KOPT-K1 (cell line): Measurements from ENCODE around the gene SERP2.

Experiments used
- H3K27ac ChIP-seq: fragments of 200-600 bp; sonication (generic); 2 replicates; pipeline ENCODE4 v1.5.1; 2016; ENCODE audit warnings: antibody characterized with exemption, mild to moderate bottlenecking, low read depth, low read length; ENCODE audit not compliant: poor library complexity, severe bottlenecking
- H3K36me3 ChIP-seq: fragments of 200-600 bp; sonication (generic); 2 replicates; pipeline ENCODE4 v1.5.1; 2017; ENCODE audit warnings: antibody characterized with exemption, mild to moderate bottlenecking, low read length, moderate library complexity; ENCODE audit not compliant: insufficient read depth
- H3K9me3 ChIP-seq: fragments of 200-600 bp; sonication (generic); 2 replicates; pipeline ENCODE4 v1.5.1; 2017; ENCODE audit warnings: antibody characterized with exemption, low read length, mild to moderate bottlenecking; ENCODE audit not compliant: insufficient read depth, poor library complexity, severe bottlenecking

SERP2 gene

DNA sequence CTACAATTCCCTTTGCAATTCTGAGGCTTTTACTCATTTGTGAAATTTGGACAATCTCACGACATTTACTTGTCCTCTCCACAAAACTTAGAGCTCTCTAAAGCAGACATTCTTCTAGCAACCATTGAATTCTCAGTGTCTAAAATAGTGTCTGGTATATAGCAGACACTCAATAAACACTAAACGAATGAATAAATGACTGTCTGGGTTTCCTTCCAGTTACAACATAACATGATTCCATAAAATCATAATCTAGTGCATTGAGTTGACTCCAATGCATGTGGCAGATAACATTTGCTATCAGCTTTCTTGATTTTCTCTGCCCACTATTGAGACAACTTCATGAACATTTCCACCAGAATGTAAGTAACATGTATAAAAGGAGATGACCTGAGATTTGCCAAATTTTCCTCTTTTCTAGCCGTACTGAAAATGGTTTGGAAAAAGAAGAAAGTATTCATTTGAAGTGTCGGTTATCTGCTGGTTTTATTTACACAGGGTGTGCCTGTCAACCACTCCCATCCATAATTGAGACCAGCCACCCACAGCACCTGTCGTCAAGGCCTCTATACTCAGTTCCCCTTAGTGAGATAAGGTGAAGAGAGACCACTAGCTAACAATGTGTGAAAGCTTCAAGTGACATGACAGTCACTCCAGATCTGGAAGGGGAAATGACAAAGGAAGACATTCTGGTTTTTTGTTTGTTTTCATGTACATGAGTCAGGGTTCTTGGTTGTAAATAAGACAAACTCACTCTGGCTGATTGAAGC, 4.8 kb upstream of the SERP2 start:
- H3K9me3 ChIP-seq, result no peaks in the 10 kb centered on the region
- H3K27ac ChIP-seq, result no peak overlapping the region
- H3K36me3 ChIP-seq, result no peaks in the 10 kb centered on the region

DNA sequence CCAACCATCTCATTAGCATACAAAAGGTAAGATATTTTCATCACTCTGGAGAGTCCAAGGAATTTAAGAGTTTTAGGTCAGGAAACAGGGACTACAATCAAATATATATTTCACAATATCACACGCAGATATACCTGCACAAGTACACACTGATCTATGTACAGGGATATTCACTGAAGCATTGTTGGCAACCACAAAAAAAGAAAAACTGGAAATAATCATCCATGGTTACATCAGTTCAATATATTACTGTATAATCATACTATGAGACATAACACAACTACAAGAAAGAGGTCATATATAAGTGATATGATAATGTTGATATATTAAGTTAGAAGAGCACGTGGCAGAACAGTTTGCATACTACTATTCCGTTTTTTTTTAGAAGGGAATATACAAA, 2.2 kb upstream of the SERP2 start:
- Histone ChIP-seq H3K27ac (no peak overlapping the region), H3K36me3 (no peaks in the 10 kb centered on the region), H3K9me3 (no peaks in the 10 kb centered on the region)

DNA sequence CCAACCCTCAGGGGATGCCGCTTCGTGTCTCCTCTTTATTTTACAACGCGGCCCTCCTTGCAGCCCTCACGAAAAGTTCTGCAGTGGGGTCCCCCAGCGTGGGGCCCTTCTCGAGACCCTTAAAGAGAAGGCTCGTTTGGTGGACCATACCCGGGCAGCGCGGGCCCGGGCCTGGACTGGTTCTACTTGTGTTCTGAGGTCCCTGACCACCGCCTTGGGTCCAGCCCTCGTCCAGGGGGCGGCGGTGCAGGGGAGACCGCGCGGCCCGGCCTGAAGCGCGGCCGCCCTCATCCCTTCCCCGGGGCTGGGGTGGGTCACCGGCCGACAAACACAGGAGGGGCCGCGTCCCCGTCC, 400 bp upstream of the SERP2 start:
- no peaks in the 10 kb centered on the region for H3K36me3 ChIP-seq
- H3K27ac ChIP-seq, result no peak overlapping the region
- no peaks in the 10 kb centered on the region for H3K9me3 ChIP-seq

DNA sequence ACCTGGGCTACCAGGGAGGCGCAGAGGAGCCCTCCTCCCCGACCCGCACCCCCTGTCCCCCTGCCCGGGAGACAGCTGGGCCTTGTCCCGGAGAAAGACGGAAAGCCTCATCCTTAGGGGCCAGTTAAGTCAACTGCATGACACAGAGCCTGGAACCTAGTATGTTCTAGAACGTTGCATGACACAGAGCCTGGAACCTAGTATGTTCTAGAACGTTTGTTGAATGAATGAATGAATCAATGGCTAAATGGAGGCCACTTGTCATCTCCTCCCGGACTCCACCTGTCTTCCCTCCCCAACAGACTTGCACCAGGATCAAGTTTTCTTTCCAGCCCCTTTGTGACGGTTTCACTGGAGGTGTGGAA, 706 bp downstream of the SERP2 start:
- H3K27ac ChIP-seq, result no peak overlapping the region
- no peaks in the 10 kb centered on the region for H3K36me3 ChIP-seq
- H3K9me3 ChIP-seq, result no peaks in the 10 kb centered on the region

DNA sequence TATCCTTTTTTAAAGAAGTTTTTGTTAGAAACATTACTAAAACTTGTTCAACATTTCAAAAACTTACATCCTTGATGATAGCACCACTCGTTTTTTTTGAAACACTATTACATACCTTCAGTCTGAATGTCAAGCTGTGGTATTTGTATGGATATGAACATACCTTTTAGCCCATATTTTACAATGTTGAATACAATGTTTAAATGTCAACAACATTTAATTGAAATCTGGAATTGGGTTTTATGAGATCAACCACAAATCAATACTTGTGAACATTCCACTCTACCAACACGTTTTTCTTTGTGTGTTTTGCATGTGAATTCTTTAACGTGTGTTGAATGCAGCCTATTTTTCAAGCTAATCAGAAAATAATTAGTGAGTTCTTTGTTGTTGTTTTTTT, 4.7 kb downstream of the SERP2 start:
- no peaks in the 10 kb centered on the region for H3K36me3 ChIP-seq
- H3K27ac ChIP-seq, result no peak overlapping the region
- H3K9me3 ChIP-seq, result no peaks in the 10 kb centered on the region

DNA sequence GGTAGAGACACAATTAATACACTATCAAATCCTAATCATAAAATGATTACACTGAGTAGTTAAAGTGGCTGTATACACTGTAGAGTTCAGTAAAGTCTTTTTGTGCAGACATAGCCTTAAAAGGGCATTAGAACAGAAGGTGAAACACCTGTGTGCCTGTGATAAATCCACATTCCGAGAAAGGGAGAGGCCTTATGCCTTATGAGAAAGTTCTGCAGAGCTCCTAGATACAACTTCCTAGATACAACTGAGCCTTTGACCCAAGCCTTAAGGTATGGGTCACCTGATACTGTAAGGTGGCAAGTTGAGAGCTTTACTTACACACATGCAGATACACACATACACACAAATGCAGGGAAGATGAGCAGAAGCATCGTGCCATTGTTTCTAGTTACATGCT, 6.3 kb downstream of the SERP2 start:
- Histone ChIP-seq H3K9me3 (no peaks in the 10 kb centered on the region), H3K36me3 (no peaks in the 10 kb centered on the region), H3K27ac (no peak overlapping the region)

DNA sequence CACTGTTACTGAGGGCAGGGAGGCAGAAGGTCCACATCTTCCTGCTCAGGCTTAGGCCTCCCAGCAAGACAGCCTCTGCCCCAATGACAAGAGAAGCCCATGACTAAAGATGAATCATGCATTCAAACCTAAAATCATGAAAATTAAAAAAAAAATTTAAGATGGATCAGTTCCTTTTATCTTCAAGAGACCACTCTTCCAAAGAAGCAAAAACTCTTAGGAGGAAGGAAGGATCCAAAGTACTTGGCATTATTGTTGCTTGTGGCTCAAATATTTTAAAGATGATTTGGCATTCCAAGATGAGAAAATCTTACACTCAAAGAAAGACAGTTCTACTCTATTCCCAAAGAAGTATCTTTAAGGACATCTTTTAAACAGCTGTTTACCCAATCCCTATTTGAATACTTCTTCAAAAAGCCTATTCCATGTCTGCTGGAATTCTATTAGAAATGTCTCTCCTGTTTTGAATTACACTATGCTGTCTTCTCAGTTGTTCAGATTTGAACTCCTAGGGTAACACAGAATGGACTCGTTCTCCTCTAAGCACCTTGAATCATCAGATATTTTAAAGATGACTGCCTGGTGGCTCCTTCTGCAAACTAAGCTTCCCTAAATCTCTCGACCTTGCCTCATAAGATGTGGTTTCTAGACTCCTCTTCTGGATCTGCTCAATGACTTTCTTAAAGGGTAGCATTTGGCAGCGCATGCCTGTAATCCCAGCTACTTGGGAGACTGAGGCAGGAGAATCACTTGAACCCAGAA, 7.0 kb downstream of the SERP2 start:
- Histone ChIP-seq H3K36me3 (no peaks in the 10 kb centered on the region), H3K9me3 (no peaks in the 10 kb centered on the region), H3K27ac (no peak overlapping the region)

DNA sequence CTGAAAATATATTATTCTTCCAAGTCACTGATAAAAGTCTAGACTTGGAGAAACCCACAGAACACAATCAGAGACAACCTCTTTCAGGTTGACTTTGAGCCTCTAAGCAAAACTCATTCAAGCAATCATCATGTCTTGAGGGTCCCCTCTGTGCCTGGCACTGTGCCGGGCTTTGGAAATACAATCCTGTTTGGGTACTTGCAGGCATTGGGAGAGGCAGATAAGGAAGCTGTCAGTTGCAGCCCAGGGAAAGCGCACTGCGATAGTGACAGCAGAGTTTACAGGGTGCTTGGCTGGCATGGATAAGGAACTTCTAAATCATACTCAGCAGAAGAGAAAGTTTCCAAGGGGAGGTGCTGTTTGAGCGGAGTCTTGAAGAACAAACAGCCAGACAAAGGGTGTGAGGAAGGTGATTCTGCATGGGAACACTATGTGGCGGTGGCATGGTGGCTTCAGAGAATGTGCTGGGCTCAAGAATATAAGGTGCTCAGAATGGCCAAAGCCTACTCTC, 9.1 kb downstream of the SERP2 start:
- Histone ChIP-seq H3K9me3 (no peaks in the 10 kb centered on the region), H3K27ac (no peak overlapping the region), H3K36me3 (no peaks in the 10 kb centered on the region)

DNA sequence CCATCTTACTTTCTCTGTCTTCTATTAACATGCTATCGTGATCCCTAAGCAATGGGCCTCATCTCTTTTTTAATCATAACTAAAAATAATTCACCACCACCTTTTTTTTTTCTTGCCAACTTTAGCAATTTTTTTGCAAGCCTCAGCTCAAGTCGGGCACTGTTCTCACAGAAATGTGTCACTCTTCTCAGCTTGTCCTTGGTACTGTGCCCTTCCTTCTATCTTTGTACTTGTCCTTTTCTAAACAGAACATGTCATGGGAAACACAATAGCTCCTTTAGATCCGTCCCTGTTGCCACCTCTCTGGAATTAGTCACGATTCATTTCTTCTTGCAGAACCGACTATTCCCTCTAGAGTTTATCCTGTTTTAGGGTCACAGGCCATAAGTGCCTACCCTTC, 10.3 kb downstream of the SERP2 start:
- no peaks in the 10 kb centered on the region for H3K36me3 ChIP-seq
- no peak overlapping the region for H3K27ac ChIP-seq

DNA sequence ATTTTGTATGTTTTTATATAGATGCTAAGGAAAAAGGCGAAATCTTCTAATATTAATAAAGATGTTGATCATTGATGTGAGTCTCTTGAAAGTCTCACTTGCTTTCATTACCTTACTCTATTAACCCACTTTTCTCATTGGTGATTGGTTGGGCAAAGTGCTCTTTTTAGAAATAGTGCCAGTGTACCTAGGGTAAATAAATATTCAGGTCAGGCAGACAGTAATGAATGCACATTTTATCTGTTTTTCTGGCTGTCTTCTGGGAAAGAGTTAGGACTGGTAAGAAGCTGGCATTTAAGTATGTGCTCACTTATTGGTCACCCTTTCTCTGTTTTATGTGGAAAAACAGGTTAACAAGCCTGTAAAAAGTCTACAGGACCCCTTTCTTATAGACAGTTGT, 11.2 kb downstream of the SERP2 start:
- Histone ChIP-seq H3K9me3 (no peaks in the 10 kb centered on the region), H3K36me3 (no peaks in the 10 kb centered on the region), H3K27ac (no peak overlapping the region)

More for the DNA sequence above, 10.3 kb downstream of the SERP2 start:
- H3K9me3 ChIP-seq, result no peaks in the 10 kb centered on the region

DNA sequence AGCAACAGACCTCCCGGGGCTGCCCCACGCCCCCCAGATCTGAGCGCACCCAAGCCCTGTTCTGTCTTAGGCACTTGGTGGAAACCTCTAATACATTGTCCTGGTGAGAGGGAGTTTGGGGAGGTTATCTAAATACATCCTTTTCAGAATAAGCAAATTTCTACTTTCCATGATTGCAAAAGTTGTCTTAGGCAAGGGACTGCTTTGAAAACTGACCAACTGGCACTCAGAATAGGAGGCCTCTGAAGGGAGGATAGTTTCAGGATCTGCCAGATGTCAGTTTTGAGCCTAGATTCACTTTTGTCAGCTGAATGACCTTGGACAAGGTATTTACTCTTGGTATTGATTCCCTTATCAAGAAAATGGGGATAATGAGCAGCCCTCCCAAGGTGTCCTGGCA, 11.8 kb downstream of the SERP2 start:
- no peaks in the 10 kb centered on the region for H3K36me3 ChIP-seq
- no peak overlapping the region for H3K27ac ChIP-seq
- H3K9me3 ChIP-seq, result no peaks in the 10 kb centered on the region

DNA sequence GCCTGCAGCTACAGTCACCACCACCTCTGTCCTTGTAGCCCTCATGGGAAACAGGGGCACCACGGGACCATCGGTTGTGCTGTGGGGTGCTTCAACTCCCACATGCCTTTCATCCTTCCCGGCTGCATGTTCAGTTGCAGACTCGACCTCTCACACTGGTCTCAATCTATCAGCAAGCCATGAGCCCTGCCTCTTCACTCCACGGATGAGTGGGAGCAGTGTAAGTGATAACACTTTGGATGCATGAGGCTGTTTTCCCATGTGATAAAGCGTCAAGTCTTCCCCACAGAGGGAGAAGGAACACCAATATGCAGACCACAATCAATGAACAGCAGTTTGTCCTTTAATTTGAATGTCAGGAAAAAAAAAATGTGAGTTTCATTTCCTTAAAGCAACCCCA, 12.2 kb downstream of the SERP2 start:
- Histone ChIP-seq H3K9me3 (no peaks in the 10 kb centered on the region), H3K36me3 (no peaks in the 10 kb centered on the region), H3K27ac (no peak overlapping the region)

DNA sequence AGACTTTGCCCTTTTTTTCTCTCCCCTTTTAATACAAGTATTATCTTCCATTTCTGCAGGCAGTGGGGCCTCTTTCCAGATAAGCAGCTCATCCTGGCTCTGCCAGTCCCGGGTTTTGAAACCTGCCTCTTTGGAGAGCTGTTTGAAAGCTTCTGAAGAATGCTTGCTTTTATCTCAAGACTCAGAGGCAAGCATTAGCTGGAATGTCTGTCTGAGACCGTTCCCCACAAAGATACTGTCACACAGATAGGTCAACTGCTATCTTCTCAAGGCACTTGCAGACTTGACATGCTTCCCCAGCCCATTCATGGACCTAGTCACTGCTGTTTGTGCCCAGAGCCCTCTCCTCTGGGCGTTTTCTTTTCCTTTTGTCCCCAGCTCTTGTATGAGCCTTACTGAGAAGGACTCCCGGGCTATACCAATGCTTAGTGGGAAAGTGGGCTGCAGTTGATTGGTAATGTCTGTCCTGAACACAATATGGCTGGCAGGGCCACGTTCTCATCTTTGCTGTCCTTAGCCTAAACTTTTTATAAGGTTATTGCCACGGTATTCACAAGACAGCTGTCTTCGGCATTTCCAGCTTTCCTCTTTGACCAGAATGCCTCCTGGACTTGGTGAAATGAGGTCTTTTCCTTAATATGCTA, 13.4 kb downstream of the SERP2 start:
- no peaks in the 10 kb centered on the region for H3K36me3 ChIP-seq
- no peaks in the 10 kb centered on the region for H3K9me3 ChIP-seq
- no peak overlapping the region for H3K27ac ChIP-seq

DNA sequence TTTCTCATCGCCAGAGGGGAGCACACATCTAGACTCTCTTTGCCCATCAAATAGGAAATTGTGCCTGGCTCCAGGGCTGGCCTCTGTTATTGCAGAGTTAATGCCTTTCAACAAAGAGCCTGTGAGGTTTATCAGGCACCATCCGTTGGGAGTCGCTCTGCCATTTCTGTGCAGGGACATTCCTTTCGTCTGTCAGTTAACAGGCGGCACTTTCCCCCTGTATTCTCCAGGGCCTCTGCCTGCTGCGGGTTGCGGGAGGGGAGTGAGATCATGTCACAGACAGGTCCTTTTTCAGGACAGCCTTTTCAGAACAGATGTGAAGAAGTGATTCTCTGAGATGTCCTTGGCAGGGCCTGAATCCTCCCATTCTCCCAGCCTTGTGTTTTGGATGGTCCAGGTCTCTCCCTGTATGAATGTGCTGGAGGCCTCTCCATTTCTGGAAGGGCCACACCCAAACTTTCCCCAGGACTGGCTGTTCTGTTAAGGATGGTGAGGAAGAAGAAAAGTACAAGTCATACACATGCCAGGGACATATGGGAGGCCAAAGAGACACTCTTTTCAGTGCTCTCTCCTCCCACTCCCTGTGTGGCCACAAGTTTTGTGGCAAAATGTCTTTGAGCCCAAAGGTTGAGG, 14.9 kb downstream of the SERP2 start:
- Histone ChIP-seq H3K27ac (no peak overlapping the region), H3K36me3 (no peaks in the 10 kb centered on the region), H3K9me3 (no peaks in the 10 kb centered on the region)

DNA sequence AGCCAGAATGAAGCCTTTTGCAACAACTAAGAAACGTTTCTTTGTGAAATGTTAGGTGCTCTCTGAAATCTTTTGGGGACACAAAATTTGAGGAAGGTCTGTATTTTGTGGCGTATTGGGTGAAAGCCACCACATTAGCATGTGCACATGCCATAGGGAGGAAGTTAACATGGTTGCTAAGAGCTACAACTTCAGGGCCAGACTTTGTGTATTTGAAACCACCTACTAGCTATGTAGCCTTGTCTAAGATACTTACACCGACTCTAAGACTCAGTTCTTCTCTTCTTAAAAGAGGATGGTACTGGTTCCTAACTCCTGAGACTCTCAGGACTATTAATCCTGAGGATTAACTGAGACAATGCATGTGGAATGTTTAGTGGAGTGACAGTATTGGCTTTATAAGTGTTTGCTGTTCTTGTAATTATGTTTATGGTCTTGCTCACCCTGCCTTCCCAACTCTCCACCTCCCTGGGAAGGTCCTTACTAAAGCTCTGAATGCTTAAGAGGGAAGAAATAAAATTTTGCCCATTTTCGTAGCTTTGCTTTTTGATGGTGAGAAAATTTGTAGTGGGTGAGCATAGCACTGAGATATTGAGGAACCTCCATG, 15.5 kb downstream of the SERP2 start:
- Histone ChIP-seq H3K27ac (no peak overlapping the region), H3K36me3 (no peaks in the 10 kb centered on the region), H3K9me3 (no peaks in the 10 kb centered on the region)
